Superior temporal gyrus (tissue), 1 donor: ENCODE results near the gene ZSCAN16.

Experiments
- DNase-seq: peaks from one replicate; pipeline ENCODE4 v3.0.0-alpha.2; 2016; ENCODE audit errors: extremely low spot score

Gene ZSCAN16

DNA sequence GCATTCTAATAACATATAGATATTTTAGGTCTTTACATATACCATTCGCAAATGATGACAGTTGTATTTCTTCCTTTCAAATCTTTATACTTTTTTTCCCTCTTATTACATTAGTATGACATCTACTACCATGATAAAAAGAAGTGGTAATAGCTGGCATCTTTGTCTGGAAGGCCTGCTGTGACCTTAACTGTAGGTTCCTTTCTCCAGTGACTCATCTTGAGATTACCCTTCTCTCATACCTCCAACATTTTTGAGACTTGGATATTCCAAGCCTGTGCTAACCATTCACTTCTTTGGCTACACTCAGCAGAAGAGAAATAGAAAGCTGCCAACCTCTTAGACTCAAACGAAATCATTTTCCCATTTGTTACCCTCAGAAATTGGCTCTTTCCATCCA is 47.6 kb downstream of the ZSCAN16 start:
- DNase-seq: no peak

DNA sequence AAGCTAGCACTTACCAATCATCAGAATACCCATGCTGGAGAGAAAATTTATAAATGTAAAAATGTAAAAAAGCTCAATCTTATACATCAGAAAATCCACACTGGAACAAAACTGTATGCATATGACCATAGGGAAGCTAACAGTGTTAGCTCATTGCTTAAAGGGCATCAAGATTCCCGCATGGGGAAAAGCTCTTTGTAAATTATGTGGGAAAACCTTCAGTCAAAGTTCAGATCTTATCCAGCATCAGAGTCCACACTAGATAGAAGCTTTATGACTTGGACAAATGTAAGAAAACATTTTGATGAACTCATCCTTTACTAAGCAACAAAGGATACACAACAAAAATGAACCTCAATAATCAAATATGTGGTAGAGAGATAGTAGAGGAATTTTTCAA is 52.0 kb downstream of the ZSCAN16 start:
- no peak for DNase-seq
